NCI-H146 (cell line): Measurements from ENCODE around the gene MYLK3.

ENCODE experiments used
- DNase-seq: peaks from one replicate; lab custom pipeline; 2025; lab: John Stamatoyannopoulos, UW

Gene MYLK3

GRCh38 chr16:46757339-46758050, 9.4 kb upstream of the MYLK3 start:
- DNase-seq = peak; percentile 58

- DNase-seq = no peak
Measured at GRCh38 chr16:46756772-46757171, 8.6 kb upstream of the MYLK3 start.

DNA sequence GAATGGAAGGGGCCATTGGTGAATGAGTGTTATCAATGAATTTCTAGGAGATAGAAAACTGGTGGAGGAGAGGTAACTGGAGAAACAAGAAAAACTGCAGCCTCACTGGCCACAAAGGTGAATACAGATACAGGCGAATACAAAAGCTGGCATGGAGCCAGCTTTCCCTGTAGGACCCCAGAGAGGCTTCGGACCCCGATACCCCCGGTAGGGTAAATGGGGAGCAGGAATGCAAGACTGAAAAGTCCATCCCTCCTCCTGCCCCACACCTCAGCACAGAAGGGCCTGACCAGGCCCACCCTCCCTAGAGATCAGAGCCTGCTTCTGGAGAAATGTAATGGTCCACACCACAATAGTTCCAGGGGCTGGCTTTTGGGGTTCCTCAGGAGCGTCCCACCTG, 4.9 kb upstream of the MYLK3 start:
- no peak for DNase-seq

GRCh38 chr16:46751381-46751780, 3.2 kb upstream of the MYLK3 start:
- DNase-seq = no peak

DNA sequence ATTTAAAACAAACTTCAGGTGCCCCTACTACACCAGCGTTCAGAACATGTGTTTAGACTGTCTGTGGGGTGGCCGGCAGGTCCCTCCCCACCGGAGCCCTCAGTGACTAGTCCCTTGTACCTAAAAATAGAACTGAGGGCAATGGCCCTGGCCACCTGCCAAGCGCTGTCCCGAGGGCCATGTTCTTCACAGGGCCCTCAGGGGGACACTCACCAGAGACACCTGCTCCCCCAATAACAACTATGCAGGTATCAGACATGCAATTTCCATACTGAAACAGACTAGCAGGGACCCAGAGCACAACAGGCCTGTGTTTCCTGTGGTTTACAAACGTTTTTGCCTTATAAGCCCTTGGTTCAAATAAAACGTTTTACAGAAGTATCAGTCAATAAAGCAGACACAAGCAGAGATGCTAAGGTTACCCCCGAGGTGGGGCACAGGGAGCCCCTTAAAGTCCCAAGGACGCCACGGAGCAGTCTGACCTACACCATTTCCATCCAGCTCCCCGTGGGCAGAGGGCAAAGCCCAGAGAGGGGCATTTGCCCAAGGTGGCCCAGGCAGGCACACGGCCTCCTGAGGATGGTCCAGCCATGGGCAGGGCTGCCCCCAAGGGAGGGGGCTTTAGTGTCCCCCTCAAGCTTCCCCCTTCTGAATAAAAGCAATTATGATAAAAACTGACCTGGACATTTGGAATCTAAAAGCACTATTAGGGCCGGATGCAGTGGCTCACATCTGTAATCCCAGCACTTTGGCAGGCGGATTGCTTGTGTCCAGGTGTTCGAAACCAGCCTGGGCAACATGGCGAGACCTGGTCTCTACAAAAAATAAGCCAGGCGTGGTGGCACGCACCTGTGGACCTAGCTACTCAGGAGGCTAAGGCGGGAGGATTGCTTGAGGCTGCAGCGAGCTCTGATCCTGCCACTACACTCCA, 896 bp upstream of the MYLK3 start:
- peak; percentile 41 for DNase-seq

- no peak for DNase-seq
Measured at GRCh38 chr16:46746821-46747776, 1.0 kb downstream of the MYLK3 start.

DNA sequence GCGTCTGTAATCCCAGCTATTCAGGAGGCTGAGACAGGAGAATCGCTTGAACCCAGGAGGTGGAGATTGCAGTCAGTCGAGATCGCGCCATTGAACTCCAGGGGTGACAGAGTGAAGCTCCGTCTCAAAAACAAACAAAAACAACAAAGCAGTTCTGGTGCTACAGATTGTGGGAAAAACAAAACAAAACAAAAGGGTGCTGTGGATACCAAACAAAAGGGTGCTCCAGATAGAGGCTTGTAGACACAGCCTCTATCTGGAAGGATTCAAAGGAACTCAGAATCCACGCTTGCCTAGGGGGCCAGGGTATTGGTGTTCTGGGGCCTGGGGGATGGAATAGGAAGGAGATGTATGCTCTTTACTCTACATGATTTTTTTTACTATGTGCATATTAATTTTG, 2.5 kb downstream of the MYLK3 start:
- DNase-seq = peak; percentile 8

- no peak for DNase-seq
Measured at GRCh38 chr16:46743232-46743719, 4.9 kb downstream of the MYLK3 start.

DNA sequence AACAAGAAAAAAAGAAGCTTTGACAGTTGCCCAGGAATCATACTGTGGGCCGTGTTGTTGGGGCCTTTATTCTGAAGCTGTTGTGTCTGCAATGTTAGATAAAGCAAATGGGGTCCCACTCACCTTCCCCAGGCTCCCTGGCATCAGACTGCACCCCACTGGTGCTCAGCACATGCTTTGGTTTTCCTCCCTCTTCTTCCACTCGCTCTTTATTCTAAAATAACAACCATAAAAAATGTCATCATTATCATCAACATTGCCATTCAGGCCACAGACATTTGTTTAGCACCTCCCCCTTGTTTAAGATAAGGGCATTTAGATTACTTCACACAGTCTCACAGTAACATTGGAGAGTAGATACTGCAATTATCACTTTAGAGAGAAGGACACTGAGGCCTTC, 8.2 kb downstream of the MYLK3 start:
- no peak for DNase-seq

GRCh38 chr16:46737621-46738214, 10.4 kb downstream of the MYLK3 start:
- no peak for DNase-seq

DNA sequence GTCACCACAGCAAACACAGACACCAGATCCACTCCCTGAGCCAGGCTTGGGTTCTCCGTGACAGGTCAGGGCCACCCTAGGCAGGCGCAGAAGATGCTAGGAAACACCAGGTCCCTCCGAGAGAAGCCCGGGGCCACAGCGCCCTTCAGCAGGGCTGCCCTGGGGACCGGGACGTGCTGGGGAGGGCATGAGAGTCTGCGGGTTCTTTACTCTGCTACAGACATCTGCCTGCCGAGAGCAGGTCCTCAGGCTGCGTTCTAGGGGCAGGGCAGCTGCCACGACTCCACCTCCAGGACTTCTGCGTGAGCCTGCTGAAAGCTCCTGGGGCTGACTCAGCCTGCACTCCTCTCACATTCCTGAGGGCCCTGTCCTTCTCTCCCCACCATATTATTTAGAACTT, 11.4 kb downstream of the MYLK3 start:
- DNase-seq = no peak

DNA sequence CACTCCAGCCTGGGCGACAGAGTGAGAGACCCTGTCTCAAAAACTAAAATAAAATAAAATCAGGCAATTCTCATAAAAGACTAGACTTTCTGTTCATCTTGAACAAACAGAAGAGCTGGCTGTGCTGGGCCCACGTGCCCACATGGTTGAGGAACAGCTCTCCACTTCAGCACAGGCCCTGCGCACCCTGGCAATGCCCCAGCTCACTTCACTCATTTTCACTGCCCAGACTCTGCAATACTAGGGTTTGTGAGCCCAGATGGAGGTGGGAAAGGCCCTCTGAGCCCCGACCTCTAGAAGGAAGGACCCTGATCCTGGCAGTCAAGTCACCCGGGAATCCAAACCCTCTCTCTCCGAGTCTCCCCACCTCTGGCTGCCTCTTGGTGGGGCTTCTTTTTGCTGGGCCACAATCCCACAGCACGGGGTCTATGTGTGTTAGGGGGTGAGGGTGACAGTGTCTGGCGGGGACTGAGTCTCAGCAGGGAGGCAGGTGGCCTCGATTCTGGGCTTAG, 14.8 kb downstream of the MYLK3 start:
- no peak for DNase-seq

- no peak for DNase-seq
Measured at GRCh38 chr16:46732561-46732960, 15.6 kb downstream of the MYLK3 start.

DNA sequence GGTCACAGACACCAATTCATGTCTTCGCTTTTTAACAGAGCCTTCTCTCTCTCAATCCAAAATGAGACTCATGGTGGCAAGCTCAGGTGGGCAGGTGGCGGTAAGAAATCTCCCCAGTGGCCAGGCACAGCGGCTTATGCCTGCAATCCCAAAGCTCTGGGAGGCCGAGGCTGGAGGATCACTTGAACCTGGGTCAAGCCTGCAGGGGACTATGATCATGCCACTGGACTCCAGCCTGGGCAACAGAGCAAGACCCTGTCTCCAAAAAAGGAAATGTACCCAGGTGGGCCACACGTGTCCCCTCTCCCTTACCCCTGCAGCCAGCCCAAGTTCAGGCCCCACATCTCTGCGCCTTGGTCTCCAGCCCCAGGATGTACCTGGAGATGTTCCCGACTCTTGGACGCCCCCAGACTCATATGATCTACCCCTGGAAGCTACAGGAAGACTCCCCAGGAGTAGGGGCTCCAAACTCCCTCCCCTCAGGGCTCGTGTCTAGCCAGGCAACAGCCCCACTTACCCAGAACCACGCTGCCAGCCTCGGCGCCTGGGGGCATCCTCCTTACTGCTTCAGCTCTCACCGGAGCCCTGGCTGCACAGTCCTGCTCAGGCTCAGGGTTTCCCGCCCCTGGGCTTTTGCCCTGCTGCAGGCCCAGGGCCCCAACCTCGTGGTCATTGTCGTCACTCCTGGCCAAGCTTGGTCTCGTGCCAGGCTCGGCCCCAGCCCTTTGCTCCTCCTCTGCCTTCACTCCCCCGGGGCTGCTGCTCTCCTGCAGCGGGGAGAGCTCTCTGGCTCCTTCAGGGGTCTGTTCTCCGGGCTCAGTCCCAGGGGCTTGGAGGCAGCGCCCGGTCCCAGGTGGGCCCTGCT, 16.2 kb downstream of the MYLK3 start:
- no peak for DNase-seq

GRCh38 chr16:46730801-46731690, 17.1 kb downstream of the MYLK3 start:
- no peak for DNase-seq

- no peak for DNase-seq
Measured at GRCh38 chr16:46730126-46730525, 18.0 kb downstream of the MYLK3 start.

DNA sequence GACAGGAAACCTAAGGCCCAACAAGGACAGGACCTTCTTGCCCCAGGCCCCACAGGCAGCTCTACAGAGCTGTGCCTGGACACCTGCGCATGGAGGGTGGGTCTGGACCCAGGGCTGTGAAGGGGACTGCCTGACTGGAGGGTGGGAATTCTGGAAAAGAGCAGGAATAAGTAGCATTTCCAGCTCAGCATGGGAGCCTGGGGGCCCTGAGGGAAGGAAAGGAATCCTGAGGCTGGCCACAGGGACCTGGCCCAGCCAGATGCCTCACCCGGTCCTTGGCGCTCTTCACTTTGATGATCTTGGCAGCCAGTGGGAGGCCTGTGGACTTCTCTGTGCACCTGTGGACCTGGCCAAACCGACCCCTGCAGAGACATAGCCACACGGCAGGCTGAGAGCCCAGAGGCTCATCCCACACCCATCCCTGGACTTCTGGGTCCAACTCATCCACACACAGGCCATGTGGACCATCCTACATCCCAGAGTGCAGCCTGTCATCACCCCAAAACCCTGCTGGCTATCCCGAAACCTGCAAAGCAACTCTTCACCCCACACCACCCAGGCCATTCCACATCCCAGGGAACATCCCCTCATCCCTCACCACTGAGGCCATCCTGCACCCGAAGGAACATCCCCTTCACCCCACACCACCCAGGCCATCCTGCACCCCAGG, 18.7 kb downstream of the MYLK3 start:
- DNase-seq = no peak

GRCh38 chr16:46728806-46729205, 19.3 kb downstream of the MYLK3 start:
- DNase-seq = no peak

- no peak for DNase-seq
Measured at GRCh38 chr16:46727630-46728029, 20.5 kb downstream of the MYLK3 start.
